Stimulated activated naive CD8-positive, alpha-beta T cell treated with anti-CD3 and anti-CD28 coated beads, Interleukin-15, amount 100 ng/mL, for 72 hours (primary cell): ENCODE measurements around the gene ACO1.

Experiments
- ATAC-seq: fragments of 150-1000 bp; cut with Tn5 transposase; 2 replicates; pipeline ENCODE4 v1.10.0; 2021; ENCODE audit warnings: mild to moderate bottlenecking, moderate library complexity
- DNase-seq, 2 donors: peaks; one replicate each; pipeline ENCODE4 v3.0.0; 2021 to 2022
- H3K27ac Mint-ChIP-seq, 2 donors: one replicate each; pipeline ENCODE4 v1.8.0; 2022; ENCODE audit warnings: mild to moderate bottlenecking in 2 of 2, mixed read lengths in 2 of 2, moderate library complexity in 2 of 2
- H3K27me3 Mint-ChIP-seq: one replicate; pipeline ENCODE4 v1.8.0; 2022; ENCODE audit warnings: mixed read lengths
- H3K4me1 Mint-ChIP-seq: one replicate; pipeline ENCODE4 v1.8.0; 2022; ENCODE audit warnings: mild to moderate bottlenecking, mixed read lengths
- H3K4me3 Mint-ChIP-seq, 2 donors: one replicate each; pipeline ENCODE4 v1.8.0; 2022; ENCODE audit warnings: mild to moderate bottlenecking in 2 of 2, mixed read lengths in 2 of 2, moderate library complexity in 1 of 2
- H3K9me3 Mint-ChIP-seq, 2 donors: one replicate each; pipeline ENCODE4 v1.8.0; 2022; ENCODE audit warnings: mixed read lengths in 2 of 2

Gene ACO1

GRCh38 chr9:32399110-32399815 lies 14.8 kb downstream of the ACO1 start:
- no peaks in the 10 kb centered on the region for H3K9me3 Mint-ChIP-seq
- ATAC-seq (no peak), DNase-seq (no peak)
- peaks cover 9% of the 10 kb centered on the region for H3K4me1 Mint-ChIP-seq
- H3K27me3 Mint-ChIP-seq = no peaks in the 10 kb centered on the region
- no peak overlapping the region for H3K4me3 Mint-ChIP-seq
- peak overlapping the region in 1 of 2 donors; percentile 10 for H3K27ac Mint-ChIP-seq

- no peak for ATAC-seq
- no peak for DNase-seq
- no peak overlapping the region for H3K27ac Mint-ChIP-seq
- peaks cover 11% of the 10 kb centered on the region for H3K4me1 Mint-ChIP-seq
- no peak overlapping the region for H3K4me3 Mint-ChIP-seq
- H3K9me3 Mint-ChIP-seq = no peaks in the 10 kb centered on the region
- no peaks in the 10 kb centered on the region for H3K27me3 Mint-ChIP-seq
These were observed 17.0 kb downstream of the ACO1 start for GRCh38 chr9:32401488-32401887.

GRCh38 chr9:32403567-32404260 lies 19.3 kb downstream of the ACO1 start:
- no peaks in the 10 kb centered on the region for H3K27me3 Mint-ChIP-seq
- H3K27ac Mint-ChIP-seq = peak overlapping the region in 1 of 2 donors; percentile 21
- no peaks in the 10 kb centered on the region for H3K9me3 Mint-ChIP-seq
- DNase-seq = no peak
- H3K4me3 Mint-ChIP-seq = no peak overlapping the region
- no peak for ATAC-seq
- peaks cover 11% of the 10 kb centered on the region for H3K4me1 Mint-ChIP-seq

- Mint-ChIP-seq H3K4me3 (no peak overlapping the region), H3K27me3 (no peaks in the 10 kb centered on the region), H3K4me1 (peaks cover 11% of the 10 kb centered on the region), H3K27ac (no peak overlapping the region), H3K9me3 (no peaks in the 10 kb centered on the region)
- DNase-seq (no peak), ATAC-seq (no peak)
These were observed 20.0 kb downstream of the ACO1 start for GRCh38 chr9:32404402-32404801.

- Mint-ChIP-seq H3K4me3 (no peak overlapping the region), H3K9me3 (no peaks in the 10 kb centered on the region), H3K4me1 (peaks cover 11% of the 10 kb centered on the region), H3K27ac (no peak overlapping the region), H3K27me3 (no peaks in the 10 kb centered on the region)
- ATAC-seq (no peak), DNase-seq (no peak)
These were observed 20.4 kb downstream of the ACO1 start for GRCh38 chr9:32404856-32405255.

GRCh38 chr9:32405506-32405905 lies 21.1 kb downstream of the ACO1 start:
- H3K4me1 Mint-ChIP-seq = peaks cover 11% of the 10 kb centered on the region
- no peak overlapping the region for H3K4me3 Mint-ChIP-seq
- no peaks in the 10 kb centered on the region for H3K9me3 Mint-ChIP-seq
- no peak overlapping the region for H3K27ac Mint-ChIP-seq
- DNase-seq = no peak
- no peak for ATAC-seq
- H3K27me3 Mint-ChIP-seq = no peaks in the 10 kb centered on the region

- peaks cover 11% of the 10 kb centered on the region for H3K4me1 Mint-ChIP-seq
- H3K27me3 Mint-ChIP-seq = no peaks in the 10 kb centered on the region
- DNase-seq (no peak), ATAC-seq (no peak)
- no peak overlapping the region for H3K27ac Mint-ChIP-seq
- no peak overlapping the region for H3K4me3 Mint-ChIP-seq
- no peaks in the 10 kb centered on the region for H3K9me3 Mint-ChIP-seq
These were observed 21.6 kb downstream of the ACO1 start for GRCh38 chr9:32406046-32406445.

- no peak overlapping the region for H3K27ac Mint-ChIP-seq
- DNase-seq (no peak), ATAC-seq (no peak)
- H3K4me3 Mint-ChIP-seq = no peak overlapping the region
- H3K4me1 Mint-ChIP-seq = no peaks in the 10 kb centered on the region
- H3K27me3 Mint-ChIP-seq = no peaks in the 10 kb centered on the region
- no peaks in the 10 kb centered on the region for H3K9me3 Mint-ChIP-seq
These were observed 27.3 kb downstream of the ACO1 start for GRCh38 chr9:32411753-32412152.

GRCh38 chr9:32412440-32412839 lies 28.0 kb downstream of the ACO1 start:
- H3K27me3 Mint-ChIP-seq = no peaks in the 10 kb centered on the region
- no peak for ATAC-seq
- H3K9me3 Mint-ChIP-seq = no peaks in the 10 kb centered on the region
- no peak overlapping the region for H3K27ac Mint-ChIP-seq
- no peak overlapping the region for H3K4me3 Mint-ChIP-seq
- H3K4me1 Mint-ChIP-seq = no peaks in the 10 kb centered on the region
- no peak for DNase-seq

- Mint-ChIP-seq H3K9me3 (no peaks in the 10 kb centered on the region), H3K4me1 (no peaks in the 10 kb centered on the region), H3K4me3 (no peak overlapping the region), H3K27ac (peak overlapping the region in 1 of 2 donors; percentile 65), H3K27me3 (no peaks in the 10 kb centered on the region)
- ATAC-seq (no peak), DNase-seq (no peak)
These were observed 29.0 kb downstream of the ACO1 start for GRCh38 chr9:32413424-32413823.

GRCh38 chr9:32414856-32415255 lies 30.4 kb downstream of the ACO1 start:
- no peak overlapping the region for H3K4me3 Mint-ChIP-seq
- peak overlapping the region in 1 of 2 donors; percentile 1 for H3K27ac Mint-ChIP-seq
- ATAC-seq (no peak), DNase-seq (no peak)
- H3K4me1 Mint-ChIP-seq = no peaks in the 10 kb centered on the region
- H3K9me3 Mint-ChIP-seq = no peaks in the 10 kb centered on the region
- H3K27me3 Mint-ChIP-seq = no peaks in the 10 kb centered on the region

GRCh38 chr9:32419921-32420320 lies 35.5 kb downstream of the ACO1 start:
- H3K27me3 Mint-ChIP-seq = no peaks in the 10 kb centered on the region
- no peaks in the 10 kb centered on the region for H3K9me3 Mint-ChIP-seq
- ATAC-seq (no peak), DNase-seq (no peak)
- no peaks in the 10 kb centered on the region for H3K4me1 Mint-ChIP-seq
- H3K4me3 Mint-ChIP-seq = no peak overlapping the region
- H3K27ac Mint-ChIP-seq = no peak overlapping the region

GRCh38 chr9:32422237-32422806 lies 37.9 kb downstream of the ACO1 start:
- H3K27ac Mint-ChIP-seq = no peak overlapping the region
- ATAC-seq (no peak), DNase-seq (no peak)
- no peak overlapping the region for H3K4me3 Mint-ChIP-seq
- H3K27me3 Mint-ChIP-seq = no peaks in the 10 kb centered on the region
- no peaks in the 10 kb centered on the region for H3K9me3 Mint-ChIP-seq
- no peaks in the 10 kb centered on the region for H3K4me1 Mint-ChIP-seq

GRCh38 chr9:32423371-32423770 lies 38.9 kb downstream of the ACO1 start:
- Mint-ChIP-seq H3K9me3 (no peaks in the 10 kb centered on the region), H3K4me3 (no peak overlapping the region), H3K27ac (no peak overlapping the region), H3K4me1 (no peaks in the 10 kb centered on the region), H3K27me3 (no peaks in the 10 kb centered on the region)
- DNase-seq = no peak
- no peak for ATAC-seq

GRCh38 chr9:32424616-32425015 lies 40.2 kb downstream of the ACO1 start:
- Mint-ChIP-seq H3K4me3 (no peak overlapping the region), H3K9me3 (no peaks in the 10 kb centered on the region), H3K4me1 (no peaks in the 10 kb centered on the region), H3K27ac (peak overlapping the region in 1 of 2 donors; percentile 10), H3K27me3 (no peaks in the 10 kb centered on the region)
- no peak for DNase-seq
- ATAC-seq = no peak

- no peaks in the 10 kb centered on the region for H3K27me3 Mint-ChIP-seq
- no peak overlapping the region for H3K4me3 Mint-ChIP-seq
- H3K9me3 Mint-ChIP-seq = no peaks in the 10 kb centered on the region
- peak overlapping the region in 1 of 2 donors; percentile 12 for H3K27ac Mint-ChIP-seq
- no peaks in the 10 kb centered on the region for H3K4me1 Mint-ChIP-seq
- ATAC-seq (no peak), DNase-seq (no peak)
These were observed 42.0 kb downstream of the ACO1 start for GRCh38 chr9:32426278-32426939.
